Smooth muscle cell (in vitro differentiated cells): ENCODE measurements around the gene TCEAL3. TPM values are rescaled to one million over a fixed set of nuclear protein-coding genes. Genes with fewer than 3 reads are reported as not detected.
"Not testable (repeated sequence)": the region's sequence is repeated elsewhere in the genome, so short reads cannot be mapped to it uniquely, and the experiment has no call there.

Experiments used
- DNase-seq: peaks from one replicate; lab custom pipeline; 2025; ENCODE audit not compliant: unreplicated experiment; lab: John Stamatoyannopoulos, UW
- H2AFZ ChIP-seq: fragments of 200-600 bp; sonication (generic); 2 replicates; pipeline ENCODE4 v1.6.0; 2016; ENCODE audit warnings: antibody characterized with exemption, low read depth, mild to moderate bottlenecking
- H3F3A ChIP-seq: fragments of 200-600 bp; sonication (generic); 2 replicates; pipeline ENCODE4 v1.6.0; 2017; ENCODE audit warnings: antibody characterized with exemption, low read depth
- H3K27ac ChIP-seq: fragments of 200-600 bp; sonication (generic); 2 replicates; pipeline ENCODE4 v1.5.1; 2016; ENCODE audit warnings: low read depth, mild to moderate bottlenecking
- H3K27me3 ChIP-seq: fragments of 200-600 bp; sonication (generic); 2 replicates; pipeline ENCODE4 v1.6.1; 2016; ENCODE audit warnings: low read depth, mild to moderate bottlenecking
- H3K36me3 ChIP-seq: fragments of 200-600 bp; sonication (generic); 2 replicates; pipeline ENCODE4 v1.5.1; 2016; ENCODE audit warnings: low read depth
- H3K4me1 ChIP-seq: fragments of 200-600 bp; sonication (generic); 2 replicates; pipeline ENCODE4 v1.5.1; 2016; ENCODE audit warnings: low read depth
- H3K4me2 ChIP-seq: fragments of 200-600 bp; sonication (generic); 2 replicates; pipeline ENCODE4 v1.6.0; 2016; ENCODE audit warnings: mild to moderate bottlenecking
- H3K4me3 ChIP-seq: fragments of 200-600 bp; sonication (generic); 2 replicates; pipeline ENCODE4 v1.5.1; 2016; ENCODE audit warnings: mild to moderate bottlenecking
- H3K79me2 ChIP-seq: fragments of 200-600 bp; sonication (generic); 2 replicates; pipeline ENCODE4 v1.6.0; 2016; ENCODE audit warnings: low read depth, mild to moderate bottlenecking
- H3K9ac ChIP-seq: fragments of 200-600 bp; sonication (generic); 2 replicates; pipeline ENCODE4 v1.6.0; 2016; ENCODE audit warnings: low read depth
- H3K9me3 ChIP-seq: fragments of 200-600 bp; sonication (generic); replicated peaks from 2 replicates; pipeline ENCODE4 v1.5.1; 2016; ENCODE audit warnings: low read depth
- H4K20me1 ChIP-seq: fragments of 200-600 bp; sonication (generic); 2 replicates; pipeline ENCODE4 v1.6.0; 2016; ENCODE audit warnings: low read depth
- WGBS: methylation state at CpG from one replicate; pipeline ENCODE4 v1.1.7; 2016; ENCODE audit warnings: low lambda C conversion rate; 5-methylcytosine and 5-hydroxymethylcytosine counted together
- polyA plus RNA-seq: library from polyadenylated mRNA; unstranded; fragments of >200 nt; fragmentation: Nextera tagmentation; extraction: Ambion mirVana; gene quantifications from 2 replicates; pipeline ENCODE4 v1.2.1, GENCODE V29; 2016
- total RNA-seq: library from RNA; depleted of rRNA; stranded (reverse); fragments of >200 nt; gene quantifications from 2 replicates; pipeline ENCODE4 v1.2.3, GENCODE V29; 2014
- TF ChIP-seq, protein P1 (sequence below): fragments of 200-600 bp; sonication (generic); IDR thresholded peaks from 2 replicates; pipeline ENCODE4 v1.5.1; 2017; ENCODE audit warnings: borderline replicate concordance, mild to moderate bottlenecking, antibody characterized with exemption; ENCODE audit not compliant: insufficient read depth, poor library complexity, severe bottlenecking

TCEAL3 gene
- total and polyA plus RNA-seq, 2 experiments from 2014 or later: 14.0 to 52.4 TPM

DNA sequence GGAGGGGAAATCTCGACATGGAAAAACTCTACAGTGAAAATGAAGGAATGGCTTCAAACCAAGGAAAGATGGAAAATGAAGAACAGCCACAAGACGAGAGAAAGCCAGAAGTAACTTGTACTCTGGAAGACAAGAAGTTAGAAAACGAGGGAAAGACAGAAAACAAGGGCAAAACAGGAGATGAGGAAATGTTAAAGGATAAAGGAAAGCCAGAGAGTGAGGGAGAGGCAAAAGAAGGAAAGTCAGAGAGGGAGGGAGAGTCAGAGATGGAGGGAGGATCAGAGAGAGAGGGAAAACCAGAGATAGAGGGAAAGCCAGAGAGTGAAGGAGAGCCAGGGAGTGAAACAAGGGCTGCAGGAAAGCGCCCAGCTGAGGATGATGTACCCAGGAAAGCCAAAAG is 21.1 kb upstream of the TCEAL3 start:
- Histone ChIP-seq H3K4me3 (peak overlapping the region; percentile 79), H3K9ac (no peak overlapping the region), H2AFZ (no peak overlapping the region)

DNA sequence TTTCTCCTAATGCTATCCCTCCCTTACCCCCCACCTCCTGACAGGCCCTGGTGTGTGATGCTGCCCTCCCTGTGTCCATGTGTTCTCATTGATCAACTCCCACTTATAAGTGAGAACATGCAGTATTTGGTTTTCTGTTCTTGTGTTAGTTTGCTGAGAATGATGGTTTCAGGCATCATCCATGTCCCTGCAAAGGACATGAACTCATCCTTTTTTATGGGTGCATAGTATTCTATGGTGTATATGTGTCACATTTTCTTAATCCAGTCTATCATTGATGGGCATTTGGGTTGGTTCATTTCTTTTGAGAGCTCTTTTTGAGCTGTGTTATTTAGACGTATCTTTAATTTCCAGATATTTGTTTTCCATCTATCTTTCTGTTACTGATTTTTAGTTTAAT is 15.5 kb upstream of the TCEAL3 start:
- not testable (repeated sequence) for H3K27ac ChIP-seq, H2AFZ ChIP-seq, H4K20me1 ChIP-seq, H3K4me1 ChIP-seq, DNase-seq, H3F3A ChIP-seq, H3K4me2 ChIP-seq, H3K27me3 ChIP-seq, H3K36me3 ChIP-seq, H3K9ac ChIP-seq, H3K79me2 ChIP-seq, H3K9me3 ChIP-seq, H3K4me3 ChIP-seq
- WGBS: 95% methylated on average over 1 of the region's 1 CpG

More for the DNA sequence above, 21.1 kb upstream of the TCEAL3 start:
- Histone ChIP-seq H4K20me1 (no peaks in the 10 kb centered on the region), H3K36me3 (no peaks in the 10 kb centered on the region), H3K4me2 (peak overlapping the region; percentile 90), H3K4me1 (no peaks in the 10 kb centered on the region), H3K9me3 (no peaks in the 10 kb centered on the region), H3K79me2 (no peaks in the 10 kb centered on the region), H3K27me3 (no peaks in the 10 kb centered on the region), H3K27ac (no peak overlapping the region), H3F3A (no peaks in the 10 kb centered on the region)
- 83% methylated on average over 4 of the region's 4 CpGs for WGBS
- no peak for DNase-seq
- TF ChIP-seq, protein P1, sequence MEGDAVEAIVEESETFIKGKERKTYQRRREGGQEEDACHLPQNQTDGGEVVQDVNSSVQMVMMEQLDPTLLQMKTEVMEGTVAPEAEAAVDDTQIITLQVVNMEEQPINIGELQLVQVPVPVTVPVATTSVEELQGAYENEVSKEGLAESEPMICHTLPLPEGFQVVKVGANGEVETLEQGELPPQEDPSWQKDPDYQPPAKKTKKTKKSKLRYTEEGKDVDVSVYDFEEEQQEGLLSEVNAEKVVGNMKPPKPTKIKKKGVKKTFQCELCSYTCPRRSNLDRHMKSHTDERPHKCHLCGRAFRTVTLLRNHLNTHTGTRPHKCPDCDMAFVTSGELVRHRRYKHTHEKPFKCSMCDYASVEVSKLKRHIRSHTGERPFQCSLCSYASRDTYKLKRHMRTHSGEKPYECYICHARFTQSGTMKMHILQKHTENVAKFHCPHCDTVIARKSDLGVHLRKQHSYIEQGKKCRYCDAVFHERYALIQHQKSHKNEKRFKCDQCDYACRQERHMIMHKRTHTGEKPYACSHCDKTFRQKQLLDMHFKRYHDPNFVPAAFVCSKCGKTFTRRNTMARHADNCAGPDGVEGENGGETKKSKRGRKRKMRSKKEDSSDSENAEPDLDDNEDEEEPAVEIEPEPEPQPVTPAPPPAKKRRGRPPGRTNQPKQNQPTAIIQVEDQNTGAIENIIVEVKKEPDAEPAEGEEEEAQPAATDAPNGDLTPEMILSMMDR: no peak

DNA sequence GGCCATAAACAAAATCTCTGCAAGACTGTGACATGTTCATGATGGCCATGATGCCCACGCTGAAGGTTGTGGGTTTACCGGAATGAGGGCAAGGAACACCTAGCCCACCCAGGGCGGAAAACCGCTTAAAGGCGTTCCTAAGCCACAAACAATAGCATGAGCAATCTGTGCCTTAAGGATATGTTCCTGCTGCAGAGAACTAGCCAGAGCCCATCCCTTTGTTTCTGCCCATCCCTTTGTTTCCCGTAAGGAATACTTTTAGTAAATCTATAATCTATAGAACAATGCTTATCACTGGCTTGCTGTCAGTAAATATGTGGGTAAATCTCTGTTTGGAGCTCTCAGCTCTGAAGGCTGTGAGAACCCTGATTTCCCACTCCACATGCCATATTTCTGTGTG is 12.6 kb upstream of the TCEAL3 start:
- not testable (repeated sequence) for H2AFZ ChIP-seq, H3K27ac ChIP-seq, H3K9ac ChIP-seq, H3K79me2 ChIP-seq, H3K4me3 ChIP-seq, H3K9me3 ChIP-seq, H3F3A ChIP-seq, H3K4me1 ChIP-seq, H4K20me1 ChIP-seq, H3K4me2 ChIP-seq, DNase-seq, H3K27me3 ChIP-seq, H3K36me3 ChIP-seq
- WGBS: 93% methylated on average over 6 of the region's 6 CpGs

DNA sequence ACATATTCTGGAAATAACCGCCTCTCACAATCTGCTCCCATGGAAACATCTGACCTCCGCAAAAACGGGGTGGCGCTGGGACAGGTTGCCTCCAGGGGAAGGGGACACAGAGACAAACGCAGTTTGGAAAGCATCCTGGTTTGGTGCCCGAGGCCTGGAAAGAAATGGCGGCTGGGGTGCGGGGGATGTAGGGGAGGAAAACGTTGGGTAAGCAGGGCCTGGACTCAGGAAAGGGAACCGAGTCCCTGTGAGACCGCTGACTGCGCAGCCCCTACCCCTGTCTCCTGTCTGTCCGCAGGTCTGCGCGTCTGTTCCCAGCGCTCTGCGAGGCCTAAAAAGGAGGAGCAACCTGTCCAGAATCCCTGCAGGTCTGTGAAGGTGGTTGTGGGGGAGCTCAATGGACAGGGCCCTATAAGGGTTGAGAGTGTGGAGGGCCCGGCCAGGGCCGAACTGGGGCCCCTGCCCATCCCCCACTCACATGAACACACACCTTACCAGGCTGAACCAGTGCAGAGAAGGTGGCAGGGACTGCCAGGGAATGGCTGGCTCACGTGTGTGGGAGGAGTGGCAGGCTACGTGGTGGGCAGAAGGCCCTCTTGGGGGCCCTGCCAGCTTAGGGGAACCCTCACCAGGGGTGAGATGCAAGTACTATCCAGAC is 672 bp downstream of the TCEAL3 start:
- no peaks in the 10 kb centered on the region for H3K4me1 ChIP-seq

More for the DNA sequence above, 672 bp downstream of the TCEAL3 start:
- H3K27ac ChIP-seq: peak overlapping the region; percentile 79
- no peaks in the 10 kb centered on the region for H3F3A ChIP-seq
- H2AFZ ChIP-seq: peak overlapping the region; percentile 97
- H3K9ac ChIP-seq: peak overlapping the region; percentile 97
- 36% methylated on average over 15 of the region's 21 CpGs for WGBS
- peak overlapping the region; percentile 93 for H3K4me2 ChIP-seq
- H3K4me3 ChIP-seq: peak overlapping the region; percentile 95
- DNase-seq: no peak
- H3K79me2 ChIP-seq: no peaks in the 10 kb centered on the region
- no peaks in the 10 kb centered on the region for H3K36me3 ChIP-seq
- TF ChIP-seq, protein P1: no peak
- no peaks in the 10 kb centered on the region for H3K27me3 ChIP-seq
- no peaks in the 10 kb centered on the region for H4K20me1 ChIP-seq
- no peaks in the 10 kb centered on the region for H3K9me3 ChIP-seq
